K562 (cell line): Measurements from ENCODE around the gene GORASP2. TPM values are rescaled to one million over a fixed set of nuclear protein-coding genes. Genes with fewer than 3 reads are reported as not detected.

Experiments
- ATAC-seq: fragments of 200-7000 bp; cut with Tn5 transposase; 3 replicates; pipeline ENCODE4 v1.9.1; 2020; ENCODE audit warnings: moderate library complexity
- BruUV-seq: library from RNA; stranded (reverse); fragments of 400-500 nt; replicated peaks from 2 replicates; lab custom pipeline; 2021; lab: Mats Ljungman, UMichigan
- CTCF ChIA-PET: fragments of 300-600 bp; formaldehyde crosslinking; extraction: SDS; loops from one replicate; lab custom pipeline; 2021; ENCODE audit warnings: low intra/inter-chr PET ratio; lab: Yijun Ruan, JAX
- POLR2A ChIA-PET: fragments of 300-600, 350-650 bp; sonication (Branson Sonifier 250); formaldehyde crosslinking; extraction: SDS; loops from one replicate; lab custom pipeline; 2021; ENCODE audit warnings: antibody characterized with exemption, inconsistent platforms; lab: Yijun Ruan, JAX
- DNase-seq, 4 experiments: peaks; one replicate each; pipeline versions ENCODE4 v3.0.0 to v3.0.0-alpha.2; 2011 to 2018; ENCODE audit warnings: low spot score in 3 of 4, mixed read lengths in 3 of 4; ENCODE audit errors: extremely low read depth in 1 of 4
- FAIRE-seq: peaks from 2 replicates; lab custom pipeline; 2011; peaks lifted over from hg19 to GRCh38; lab: Jason Lieb, UNC
- H2AFZ ChIP-seq: 2 replicates; pipeline ENCODE4 v1.6.0; 2011; ENCODE audit warnings: low read depth, low read length, control low read depth, inconsistent platforms
- H3K27ac ChIP-seq: fragments of 200-600 bp; 3 replicates; pipeline ENCODE4 v1.8.0; 2011; ENCODE audit warnings: low read depth, mild to moderate bottlenecking, control low read depth, inconsistent platforms, low read length, moderate library complexity, mixed read lengths; ENCODE audit errors: extremely low read depth
- H3K27me3 ChIP-seq, 2 experiments: fragments of 300-600 bp in 1 of 2; 2 replicates in 1 of 2; 3 replicates in 1 of 2; pipeline versions ENCODE4 v1.6.0 to v1.8.0; 2011; ENCODE audit warnings: inconsistent platforms in 2 of 2, low read length in 2 of 2, mild to moderate bottlenecking in 1 of 2, mixed read lengths in 1 of 2, moderate library complexity in 1 of 2; ENCODE audit not compliant: control insufficient read depth in 2 of 2, insufficient read depth in 2 of 2
- H3K36me3 ChIP-seq: fragments of 300-600 bp; 3 replicates; pipeline ENCODE4 v1.8.0; 2011; ENCODE audit warnings: mild to moderate bottlenecking, low read length, inconsistent platforms; ENCODE audit not compliant: control insufficient read depth, insufficient read depth
- H3K4me1 ChIP-seq, 2 experiments: fragments of 200-600 bp in 1 of 2; replicated peaks in 1 of 2; 2 replicates in 1 of 2; 3 replicates in 1 of 2; pipeline versions ENCODE4 v1.5.1 to v1.8.0; 2011; ENCODE audit warnings: inconsistent platforms in 2 of 2, low read length in 2 of 2, mild to moderate bottlenecking in 1 of 2, mixed read lengths in 1 of 2, moderate library complexity in 1 of 2; ENCODE audit not compliant: control insufficient read depth in 2 of 2, insufficient read depth in 2 of 2
- H3K4me2 ChIP-seq: 2 replicates; pipeline ENCODE4 v1.6.1; 2011; ENCODE audit warnings: low read length, control low read depth, inconsistent platforms, mixed read lengths; ENCODE audit not compliant: insufficient read depth
- H3K4me3 ChIP-seq: fragments of 200-600 bp; sonication (generic), shearing (Covaris generic); 2 replicates; pipeline ENCODE4 v1.5.1; 2016; ENCODE audit warnings: control low read depth, inconsistent platforms
- H3K79me2 ChIP-seq: fragments of 200-600 bp; 3 replicates; pipeline ENCODE4 v1.8.0; 2011; ENCODE audit warnings: low read length, inconsistent platforms; ENCODE audit not compliant: control insufficient read depth, insufficient read depth
- H3K9ac ChIP-seq, 2 experiments: 2 replicates each; pipeline versions ENCODE4 v1.6.0 to v1.6.1; 2011; ENCODE audit warnings: low read depth in 2 of 2, low read length in 2 of 2, control low read depth in 1 of 2, inconsistent platforms in 1 of 2, mild to moderate bottlenecking in 1 of 2, mixed read lengths in 1 of 2; ENCODE audit not compliant: insufficient read depth in 1 of 2
- H3K9me1 ChIP-seq: one replicate; pipeline ENCODE4 v1.6.0; 2011; ENCODE audit warnings: inconsistent platforms, mild to moderate bottlenecking, low read length, moderate library complexity; ENCODE audit not compliant: control insufficient read depth, insufficient read depth
- H3K9me3 ChIP-seq: replicated peaks from 2 replicates; pipeline ENCODE4 v1.5.1; 2011; ENCODE audit warnings: low read depth, low read length, inconsistent platforms; ENCODE audit not compliant: control insufficient read depth, insufficient read depth
- H4K20me1 ChIP-seq: replicated peaks from 2 replicates; pipeline ENCODE4 v1.6.1; 2011; ENCODE audit warnings: low read length, inconsistent platforms, mixed read lengths; ENCODE audit not compliant: control insufficient read depth, insufficient read depth
- CEBPZ ChIP-seq: fragments of 150-350 bp; IDR thresholded peaks from 2 replicates; pipeline ENCODE4 v1.6.1; 2014; ENCODE audit warnings: low read depth, mild to moderate bottlenecking, low read length, borderline replicate concordance
- CTCF ChIP-seq, 3 experiments: IDR thresholded peaks in 2 of 3; conservative IDR thresholded peaks in 1 of 3; 2 replicates each; pipeline ENCODE4 v1.5.1; 2011 to 2012; ENCODE audit warnings: low read length in 3 of 3, mild to moderate bottlenecking in 3 of 3, control low read depth in 2 of 3, improper control_type of control experiment in 1 of 3, inconsistent platforms in 1 of 3, low read depth in 1 of 3, mixed read lengths in 1 of 3, moderate library complexity in 1 of 3; ENCODE audit not compliant: insufficient read depth in 2 of 3
- ZNF121 ChIP-seq: sonication (generic); formaldehyde crosslinking; conservative IDR thresholded peaks from 2 replicates; pipeline ENCODE4 v1.8.0; 2022; ENCODE audit warnings: missing genetic modification reagents
- WGBS: fragments of 100-300 bp; shearing (Covaris generic); methylation state at CpG from one replicate; pipeline ENCODE4 v1.1.6; 2016; ENCODE audit warnings: low coverage, mixed read lengths; ENCODE audit not compliant: insufficient coverage; ENCODE audit errors: missing lambda C conversion rate; 5-methylcytosine and 5-hydroxymethylcytosine counted together
- in situ Hi-C: fragments of 300-500 bp; cut with MboI; formaldehyde crosslinking; loops from 4 replicates; pipeline ENCODE4 v1.15.0; 2018; ENCODE audit warnings: inconsistent platforms, mixed read lengths
- intact Hi-C: fragments of 100-400 bp; cut with micrococcal nuclease; formaldehyde crosslinking; loops from 2 replicates; pipeline ENCODE4 v1.14.2; 2022
- polyA plus RNA-seq, 8 experiments: library from polyadenylated mRNA; depleted of rRNA in 4 of 8; stranded (reverse) in 5 of 8; unstranded in 3 of 8; fragments of >200 nt; fragmentation: Nextera tagmentation in 2 of 8; fragmentation: Illumina TruSeq in 1 of 8; extraction: Ambion mirVana in 2 of 8; extraction: Trizol in 1 of 8; gene quantifications; 2 replicates each; pipeline versions ENCODE4 v1.2.1 to v1.2.3, GENCODE V29; 2011 to 2014; ENCODE audit warnings: inconsistent platforms in 1 of 8, missing spikeins in 1 of 8
- total RNA-seq, 7 experiments: library from RNA; depleted of rRNA in 6 of 7; stranded (reverse); fragments of >200 nt in 6 of 7; fragmentation: Illumina TruSeq in 2 of 7; extraction: Trizol in 2 of 7; gene quantifications; 2 replicates each; pipeline versions ENCODE4 v1.2.1 to v1.2.3, GENCODE V29; 2011 to 2021; ENCODE audit warnings: low replicate concordance in 1 of 7

The GORASP2 gene
- total and polyA plus RNA-seq, 9 of the 15 experiments (the other 6 are each of a cell fraction or from before 2014, with no cell fraction given): 27.4 to 180 (median 59.6) TPM

DNA sequence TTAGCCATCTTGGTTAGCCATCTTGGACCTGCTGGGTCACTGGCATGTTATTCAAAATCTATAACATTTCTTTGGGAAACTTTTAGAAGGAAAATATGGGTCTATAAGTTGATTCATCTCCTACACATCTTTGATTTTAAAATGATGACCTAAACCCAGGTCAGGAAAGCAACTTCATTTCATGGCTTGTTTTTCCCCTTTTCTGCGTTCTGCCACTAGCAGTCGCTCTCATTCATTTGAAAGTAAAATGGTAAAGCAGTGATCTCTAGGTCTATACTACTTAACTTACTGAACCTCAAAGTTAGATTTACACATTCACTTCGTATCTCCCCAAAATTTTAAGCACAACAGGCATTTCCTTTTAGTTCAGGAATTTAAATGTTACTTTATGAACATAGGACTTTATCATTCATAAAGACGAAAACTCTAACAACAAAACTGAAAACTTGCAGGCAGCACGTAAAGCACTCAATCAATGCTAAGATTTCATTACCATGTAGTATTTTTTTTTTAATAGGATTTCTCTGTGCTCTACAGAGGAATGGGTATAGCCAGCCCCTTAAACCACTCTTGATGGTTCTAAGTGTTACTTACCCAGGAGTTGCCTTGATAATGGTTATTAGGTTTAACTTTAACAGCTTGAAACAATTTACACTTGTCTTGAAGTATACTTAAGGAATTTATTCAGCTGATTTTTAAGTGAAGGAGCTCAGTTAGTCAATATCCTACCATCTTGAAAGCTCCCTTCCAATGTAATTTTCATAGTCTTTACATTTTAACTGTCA is 62.5 kb downstream of the GORASP2 start:
- H3K4me3 ChIP-seq: no peak overlapping the region
- peak; percentile 63 for FAIRE-seq
- no peaks in the 10 kb centered on the region for H3K27me3 ChIP-seq
- H3K36me3 ChIP-seq: peaks cover 59% of the 10 kb centered on the region
- peak in 2 of 3 experiments; percentile 22 to 24; a peak in 2 of 6 replicates for TF ChIP-seq CTCF (IDR thresholded peaks at IDR 0.05 in 2 of 3, conservative IDR thresholded peaks at IDR 0.05 in 1 of 3; ENCODE audit: insufficient read depth in 2 of 3, low read depth in 1 of 3, low read length in 3 of 3)
- TF ChIP-seq CEBPZ: no peak
- no peak for TF ChIP-seq ZNF121
- ATAC-seq: no peak
- H3K79me2 ChIP-seq: no peaks in the 10 kb centered on the region
- H3K9me1 ChIP-seq: no peaks in the 10 kb centered on the region
- 91% methylated on average over 5 of the region's 5 CpGs for WGBS
- ChIA-PET CTCF (no interaction called here), POLR2A (interaction anchor here (0.6 kb wide), 1 partner anchor 15 kb away, joined by 4 read pairs; no protein-coding TSS in a partner anchor)
- intact Hi-C loops (no loop called here), in situ Hi-C loops (no loop called here)
- H3K27ac ChIP-seq: no peak overlapping the region
- no peaks in the 10 kb centered on the region for H3K9me3 ChIP-seq
- H3K4me1 ChIP-seq: 0 out of 5 replicates have a peak, but pooled peaks cover 0 to 3% of the 10 kb centered on the region in 2 experiments
- no TSS peak for BruUV-seq
- H3K4me2 ChIP-seq: no peak overlapping the region
- DNase-seq: no peak
- no peak overlapping the region for H3K9ac ChIP-seq
- no peak overlapping the region for H2AFZ ChIP-seq
- H4K20me1 ChIP-seq: no peaks in the 10 kb centered on the region
